ENCODE data around the gene RBMS3.

DNA sequence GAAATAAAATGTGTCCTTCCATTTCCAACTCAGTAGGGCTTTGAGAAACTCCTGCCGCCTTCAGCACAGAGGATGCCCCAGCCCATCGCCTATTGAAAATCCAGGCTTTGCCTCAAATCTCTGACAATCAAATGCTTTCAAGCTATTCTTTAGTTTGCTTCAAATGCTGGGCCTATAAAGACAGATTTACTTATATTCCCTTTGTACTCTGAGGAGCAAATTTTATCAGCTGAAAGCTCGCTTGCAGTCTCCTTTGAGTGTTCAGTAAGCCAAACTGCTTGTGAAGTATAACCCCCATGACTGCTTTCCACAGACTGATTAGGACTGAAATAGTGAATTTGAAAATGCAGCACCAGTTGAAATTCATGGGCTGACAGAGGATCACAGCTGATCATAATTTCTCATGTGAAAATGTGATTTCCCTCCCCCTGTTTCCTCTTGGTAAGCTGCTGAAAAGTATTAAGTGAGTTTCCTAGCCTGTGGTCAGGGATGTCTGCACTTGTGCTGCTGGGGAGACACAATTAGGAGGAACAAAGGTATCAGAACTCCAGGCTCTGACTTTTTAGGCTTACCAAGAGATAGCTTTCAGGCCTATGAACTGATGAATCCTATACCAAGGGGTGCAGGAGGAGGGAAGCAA lies 762.2 kb downstream of the RBMS3 start:
- TF ChIP-seq, protein P1, sequence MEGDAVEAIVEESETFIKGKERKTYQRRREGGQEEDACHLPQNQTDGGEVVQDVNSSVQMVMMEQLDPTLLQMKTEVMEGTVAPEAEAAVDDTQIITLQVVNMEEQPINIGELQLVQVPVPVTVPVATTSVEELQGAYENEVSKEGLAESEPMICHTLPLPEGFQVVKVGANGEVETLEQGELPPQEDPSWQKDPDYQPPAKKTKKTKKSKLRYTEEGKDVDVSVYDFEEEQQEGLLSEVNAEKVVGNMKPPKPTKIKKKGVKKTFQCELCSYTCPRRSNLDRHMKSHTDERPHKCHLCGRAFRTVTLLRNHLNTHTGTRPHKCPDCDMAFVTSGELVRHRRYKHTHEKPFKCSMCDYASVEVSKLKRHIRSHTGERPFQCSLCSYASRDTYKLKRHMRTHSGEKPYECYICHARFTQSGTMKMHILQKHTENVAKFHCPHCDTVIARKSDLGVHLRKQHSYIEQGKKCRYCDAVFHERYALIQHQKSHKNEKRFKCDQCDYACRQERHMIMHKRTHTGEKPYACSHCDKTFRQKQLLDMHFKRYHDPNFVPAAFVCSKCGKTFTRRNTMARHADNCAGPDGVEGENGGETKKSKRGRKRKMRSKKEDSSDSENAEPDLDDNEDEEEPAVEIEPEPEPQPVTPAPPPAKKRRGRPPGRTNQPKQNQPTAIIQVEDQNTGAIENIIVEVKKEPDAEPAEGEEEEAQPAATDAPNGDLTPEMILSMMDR (IDR thresholded peaks at IDR 0.05): no peak
- no peak for TF ChIP-seq EP300 (IDR thresholded peaks at IDR 0.05)

All from upper lobe of left lung (tissue), 4 donors.